Measurements from ENCODE around the gene FHAD1.

The FHAD1 gene

GRCh38 chr1:15400627-15401026, 153.6 kb downstream of the FHAD1 start:
- no peak for DNase-seq (ENCODE audit: low spot score)

GRCh38 chr1:15401391-15402055, 154.5 kb downstream of the FHAD1 start:
- DNase-seq (ENCODE audit: low spot score), result no peak

- DNase-seq (ENCODE audit: low spot score), result no peak
Measured at GRCh38 chr1:15402809-15403450, 155.9 kb downstream of the FHAD1 start.

- DNase-seq (ENCODE audit: low spot score), result no peak
Measured at GRCh38 chr1:15403962-15404580, 157.0 kb downstream of the FHAD1 start.

- DNase-seq (ENCODE audit: low spot score), result no peak
Measured at GRCh38 chr1:15405106-15405850, 158.3 kb downstream of the FHAD1 start.

- no peak for DNase-seq (ENCODE audit: low spot score)
Measured at GRCh38 chr1:15406614-15407559, 159.9 kb downstream of the FHAD1 start.

- DNase-seq (ENCODE audit: low spot score), result no peak
Measured at GRCh38 chr1:15407580-15407979, 160.6 kb downstream of the FHAD1 start.

GRCh38 chr1:15408890-15409387, 161.9 kb downstream of the FHAD1 start:
- DNase-seq (ENCODE audit: low spot score), result no peak

GRCh38 chr1:15409388-15410222, 162.6 kb downstream of the FHAD1 start, which contains the start of gene EFHD2:
TSS of gene EFHD2 (plus strand) at chr1:15409888. CDS start at chr1:15409972, 84 bp downstream.
- peak; percentile 63 for DNase-seq (ENCODE audit: low spot score)

GRCh38 chr1:15410223-15410883, 163.3 kb downstream of the FHAD1 start:
- DNase-seq (ENCODE audit: low spot score), result no peak

- no peak for DNase-seq (ENCODE audit: low spot score)
Measured at GRCh38 chr1:15410884-15411245, 163.8 kb downstream of the FHAD1 start.

GRCh38 chr1:15411593-15412137, 164.6 kb downstream of the FHAD1 start:
- peak; percentile 55 for DNase-seq (ENCODE audit: low spot score)

- peak; percentile 38 for DNase-seq (ENCODE audit: low spot score)
Measured at GRCh38 chr1:15412175-15412800, 165.3 kb downstream of the FHAD1 start.

GRCh38 chr1:15412843-15413242, 165.8 kb downstream of the FHAD1 start:
- DNase-seq (ENCODE audit: low spot score), result peak; percentile 65

GRCh38 chr1:15413563-15414444, 166.8 kb downstream of the FHAD1 start:
- no peak for DNase-seq (ENCODE audit: low spot score)

GRCh38 chr1:15414445-15414983, 167.5 kb downstream of the FHAD1 start:
- DNase-seq (ENCODE audit: low spot score), result no peak

- peak; percentile 42 for DNase-seq (ENCODE audit: low spot score)
Measured at GRCh38 chr1:15417059-15417934, 170.3 kb downstream of the FHAD1 start.

All from pons (tissue), 1 donor.